Smooth muscle cell (in vitro differentiated cells): ENCODE measurements around the gene PRPF18. TPM values are rescaled to one million over a fixed set of nuclear protein-coding genes. Genes with fewer than 3 reads are reported as not detected.

ENCODE experiments used
- DNase-seq: peaks from one replicate; lab custom pipeline; 2025; ENCODE audit not compliant: unreplicated experiment; lab: John Stamatoyannopoulos, UW
- H2AFZ ChIP-seq: fragments of 200-600 bp; sonication (generic); 2 replicates; pipeline ENCODE4 v1.6.0; 2016; ENCODE audit warnings: antibody characterized with exemption, low read depth, mild to moderate bottlenecking
- H3F3A ChIP-seq: fragments of 200-600 bp; sonication (generic); 2 replicates; pipeline ENCODE4 v1.6.0; 2017; ENCODE audit warnings: antibody characterized with exemption, low read depth
- H3K27ac ChIP-seq: fragments of 200-600 bp; sonication (generic); 2 replicates; pipeline ENCODE4 v1.5.1; 2016; ENCODE audit warnings: low read depth, mild to moderate bottlenecking
- H3K27me3 ChIP-seq: fragments of 200-600 bp; sonication (generic); 2 replicates; pipeline ENCODE4 v1.6.1; 2016; ENCODE audit warnings: low read depth, mild to moderate bottlenecking
- H3K36me3 ChIP-seq: fragments of 200-600 bp; sonication (generic); 2 replicates; pipeline ENCODE4 v1.5.1; 2016; ENCODE audit warnings: low read depth
- H3K4me1 ChIP-seq: fragments of 200-600 bp; sonication (generic); 2 replicates; pipeline ENCODE4 v1.5.1; 2016; ENCODE audit warnings: low read depth
- H3K4me2 ChIP-seq: fragments of 200-600 bp; sonication (generic); 2 replicates; pipeline ENCODE4 v1.6.0; 2016; ENCODE audit warnings: mild to moderate bottlenecking
- H3K4me3 ChIP-seq: fragments of 200-600 bp; sonication (generic); 2 replicates; pipeline ENCODE4 v1.5.1; 2016; ENCODE audit warnings: mild to moderate bottlenecking
- H3K79me2 ChIP-seq: fragments of 200-600 bp; sonication (generic); 2 replicates; pipeline ENCODE4 v1.6.0; 2016; ENCODE audit warnings: low read depth, mild to moderate bottlenecking
- H3K9ac ChIP-seq: fragments of 200-600 bp; sonication (generic); 2 replicates; pipeline ENCODE4 v1.6.0; 2016; ENCODE audit warnings: low read depth
- H3K9me3 ChIP-seq: fragments of 200-600 bp; sonication (generic); replicated peaks from 2 replicates; pipeline ENCODE4 v1.5.1; 2016; ENCODE audit warnings: low read depth
- H4K20me1 ChIP-seq: fragments of 200-600 bp; sonication (generic); 2 replicates; pipeline ENCODE4 v1.6.0; 2016; ENCODE audit warnings: low read depth
- WGBS: methylation state at CpG from one replicate; pipeline ENCODE4 v1.1.7; 2016; ENCODE audit warnings: low lambda C conversion rate; 5-methylcytosine and 5-hydroxymethylcytosine counted together
- polyA plus RNA-seq: library from polyadenylated mRNA; unstranded; fragments of >200 nt; fragmentation: Nextera tagmentation; extraction: Ambion mirVana; gene quantifications from 2 replicates; pipeline ENCODE4 v1.2.1, GENCODE V29; 2016
- total RNA-seq: library from RNA; depleted of rRNA; stranded (reverse); fragments of >200 nt; gene quantifications from 2 replicates; pipeline ENCODE4 v1.2.3, GENCODE V29; 2014
- TF ChIP-seq, protein P1 (sequence below): fragments of 200-600 bp; sonication (generic); IDR thresholded peaks from 2 replicates; pipeline ENCODE4 v1.5.1; 2017; ENCODE audit warnings: borderline replicate concordance, mild to moderate bottlenecking, antibody characterized with exemption; ENCODE audit not compliant: insufficient read depth, poor library complexity, severe bottlenecking

Gene PRPF18
- total and polyA plus RNA-seq, 2 experiments from 2014 or later: 22.4 to 36.9 TPM

DNA sequence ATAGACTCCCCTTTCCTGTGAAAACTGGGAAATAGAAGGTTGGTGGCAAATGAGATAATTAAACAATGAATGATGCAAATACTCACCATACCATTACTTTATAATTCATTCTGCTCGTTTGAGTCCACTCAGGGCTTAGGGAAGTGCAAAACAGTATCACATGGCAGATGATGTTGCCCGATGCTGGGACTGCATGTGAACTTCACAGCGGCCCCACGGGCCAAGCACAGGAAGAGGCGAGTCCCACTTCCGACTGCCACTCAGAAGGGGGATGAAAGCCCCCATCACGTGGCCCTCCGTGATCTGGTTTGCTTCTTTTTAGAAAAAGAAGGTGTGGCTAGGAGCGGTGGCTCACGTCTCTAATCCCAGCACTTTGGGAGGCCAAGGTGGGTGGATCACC, 71.5 kb downstream of the PRPF18 start:
- 93% methylated on average over 10 of the region's 10 CpGs for WGBS

GRCh38 chr10:13658871-13659685, 72.3 kb downstream of the PRPF18 start:
- WGBS: 94% methylated on average over 21 of the region's 21 CpGs
- H4K20me1 ChIP-seq: no peaks in the 10 kb centered on the region
- no peaks in the 10 kb centered on the region for H3K79me2 ChIP-seq
- H3K9me3 ChIP-seq: no peaks in the 10 kb centered on the region
- peaks cover 6% of the 10 kb centered on the region for H3K4me1 ChIP-seq
- H3K27ac ChIP-seq: no peak overlapping the region
- no peaks in the 10 kb centered on the region for H3K27me3 ChIP-seq
- H3K4me3 ChIP-seq: no peak overlapping the region
- no peak overlapping the region for H2AFZ ChIP-seq
- H3K4me2 ChIP-seq: no peak overlapping the region
- TF ChIP-seq, protein P1, sequence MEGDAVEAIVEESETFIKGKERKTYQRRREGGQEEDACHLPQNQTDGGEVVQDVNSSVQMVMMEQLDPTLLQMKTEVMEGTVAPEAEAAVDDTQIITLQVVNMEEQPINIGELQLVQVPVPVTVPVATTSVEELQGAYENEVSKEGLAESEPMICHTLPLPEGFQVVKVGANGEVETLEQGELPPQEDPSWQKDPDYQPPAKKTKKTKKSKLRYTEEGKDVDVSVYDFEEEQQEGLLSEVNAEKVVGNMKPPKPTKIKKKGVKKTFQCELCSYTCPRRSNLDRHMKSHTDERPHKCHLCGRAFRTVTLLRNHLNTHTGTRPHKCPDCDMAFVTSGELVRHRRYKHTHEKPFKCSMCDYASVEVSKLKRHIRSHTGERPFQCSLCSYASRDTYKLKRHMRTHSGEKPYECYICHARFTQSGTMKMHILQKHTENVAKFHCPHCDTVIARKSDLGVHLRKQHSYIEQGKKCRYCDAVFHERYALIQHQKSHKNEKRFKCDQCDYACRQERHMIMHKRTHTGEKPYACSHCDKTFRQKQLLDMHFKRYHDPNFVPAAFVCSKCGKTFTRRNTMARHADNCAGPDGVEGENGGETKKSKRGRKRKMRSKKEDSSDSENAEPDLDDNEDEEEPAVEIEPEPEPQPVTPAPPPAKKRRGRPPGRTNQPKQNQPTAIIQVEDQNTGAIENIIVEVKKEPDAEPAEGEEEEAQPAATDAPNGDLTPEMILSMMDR: no peak
- no peak for DNase-seq
- no peak overlapping the region for H3K9ac ChIP-seq
- H3F3A ChIP-seq: no peaks in the 10 kb centered on the region
- H3K36me3 ChIP-seq: no peaks in the 10 kb centered on the region

More for the DNA sequence above, 71.5 kb downstream of the PRPF18 start:
- no peak for DNase-seq
- Histone ChIP-seq H3K4me1 (peaks cover 6% of the 10 kb centered on the region), H3K9me3 (no peaks in the 10 kb centered on the region), H3K79me2 (no peaks in the 10 kb centered on the region), H2AFZ (no peak overlapping the region), H3F3A (no peaks in the 10 kb centered on the region), H3K27ac (no peak overlapping the region), H3K27me3 (no peaks in the 10 kb centered on the region), H4K20me1 (no peaks in the 10 kb centered on the region), H3K4me2 (no peak overlapping the region), H3K4me3 (no peak overlapping the region), H3K36me3 (no peaks in the 10 kb centered on the region), H3K9ac (no peak overlapping the region)
- TF ChIP-seq, protein P1: no peak

GRCh38 chr10:13659887-13660550, 73.3 kb downstream of the PRPF18 start:
- no peaks in the 10 kb centered on the region for H3F3A ChIP-seq
- H3K36me3 ChIP-seq: no peaks in the 10 kb centered on the region
- peak; percentile 11 for DNase-seq
- no peak overlapping the region for H3K9ac ChIP-seq
- H3K27me3 ChIP-seq: no peaks in the 10 kb centered on the region
- no peaks in the 10 kb centered on the region for H4K20me1 ChIP-seq
- H3K4me2 ChIP-seq: peak overlapping the region; percentile 44
- no peaks in the 10 kb centered on the region for H3K79me2 ChIP-seq
- no peak overlapping the region for H3K27ac ChIP-seq
- H3K4me1 ChIP-seq: peaks cover 6% of the 10 kb centered on the region
- WGBS: 44% methylated on average over 19 of the region's 19 CpGs
- TF ChIP-seq, protein P1: peak; percentile 93
- no peak overlapping the region for H3K4me3 ChIP-seq
- no peaks in the 10 kb centered on the region for H3K9me3 ChIP-seq
- H2AFZ ChIP-seq: no peak overlapping the region
